Neural cell (in vitro differentiated cells): ENCODE data around the gene EVX1. TPM values are rescaled to one million over a fixed set of nuclear protein-coding genes. Genes with fewer than 3 reads are reported as not detected.

Source experiments
- H2AFZ ChIP-seq: fragments of 200-600, 300-800 bp; sonication (generic), shearing (Covaris generic); 2 replicates; pipeline ENCODE4 v1.6.0; 2014; ENCODE audit warnings: low read depth, mild to moderate bottlenecking, antibody characterized with exemption, low read length, moderate library complexity
- H3F3A ChIP-seq: fragments of 200-600 bp; shearing (Covaris generic); 2 replicates; pipeline ENCODE4 v1.6.1; 2016; ENCODE audit warnings: mild to moderate bottlenecking, moderate library complexity, mixed read lengths, antibody characterized with exemption, low read length; ENCODE audit not compliant: insufficient read depth, poor library complexity, severe bottlenecking
- H3K27ac ChIP-seq: fragments of 200-600, 300-800 bp; sonication (generic), shearing (Covaris generic); 2 replicates; pipeline ENCODE4 v1.5.1; 2014; ENCODE audit warnings: mild to moderate bottlenecking, low read length, moderate library complexity
- H3K27me3 ChIP-seq: fragments of 300-800, 200-600 bp; sonication (generic), shearing (Covaris generic); 2 replicates; pipeline ENCODE4 v1.6.0; 2014; ENCODE audit warnings: mild to moderate bottlenecking, low read depth, low read length, moderate library complexity; ENCODE audit not compliant: insufficient read depth
- H3K36me3 ChIP-seq: fragments of 300-800, 200-600 bp; sonication (generic), shearing (Covaris generic); 2 replicates; pipeline ENCODE4 v1.5.1; 2014; ENCODE audit warnings: mild to moderate bottlenecking, antibody characterized with exemption, low read length, moderate library complexity; ENCODE audit not compliant: insufficient read depth
- H3K4me2 ChIP-seq: fragments of 300-800, 200-600 bp; sonication (generic), shearing (Covaris generic); 2 replicates; pipeline ENCODE4 v1.6.0; 2014; ENCODE audit warnings: mild to moderate bottlenecking, low read length
- H3K4me3 ChIP-seq: fragments of 300-800, 200-600 bp; sonication (generic), shearing (Covaris generic); 2 replicates; pipeline ENCODE4 v1.5.1; 2014; ENCODE audit warnings: mild to moderate bottlenecking, low read length, moderate library complexity
- H3K79me2 ChIP-seq: fragments of 200-600 bp; shearing (Covaris generic); replicated peaks from 2 replicates; pipeline ENCODE4 v1.6.0; 2014; ENCODE audit warnings: mild to moderate bottlenecking, low read length, moderate library complexity; ENCODE audit not compliant: insufficient read depth
- H3K9ac ChIP-seq: fragments of 300-800, 200-600 bp; sonication (generic), shearing (Covaris generic); 2 replicates; pipeline ENCODE4 v1.6.1; 2016; ENCODE audit warnings: mild to moderate bottlenecking, low read length, mixed read lengths
- H3K9me2 ChIP-seq: fragments of 200-600 bp; shearing (Covaris generic); 2 replicates; pipeline ENCODE4 v1.6.1; 2016; ENCODE audit warnings: mild to moderate bottlenecking, low read length, mixed read lengths; ENCODE audit not compliant: insufficient read depth
- H3K9me3 ChIP-seq: fragments of 200-600, 300-800 bp; sonication (generic), shearing (Covaris generic); 2 replicates; pipeline ENCODE4 v1.6.1; 2016; ENCODE audit warnings: mild to moderate bottlenecking, mixed run types, low read length, moderate library complexity, mixed read lengths
- H4K20me1 ChIP-seq: fragments of 200-600 bp; shearing (Covaris generic); 2 replicates; pipeline ENCODE4 v1.6.1; 2016; ENCODE audit warnings: mild to moderate bottlenecking, mixed run types; ENCODE audit not compliant: insufficient read depth
- EP300 ChIP-seq: fragments of 450-650 bp; conservative IDR thresholded peaks from 2 replicates; pipeline ENCODE4 v1.6.1; 2014; ENCODE audit warnings: antibody characterized with exemption, mild to moderate bottlenecking, moderate library complexity; ENCODE audit not compliant: poor library complexity, severe bottlenecking
- EZH2 ChIP-seq: fragments of 200-600, 300-800 bp; shearing (Covaris generic), sonication (generic); IDR thresholded peaks from 2 replicates; pipeline ENCODE4 v1.6.1; 2014; ENCODE audit warnings: antibody characterized with exemption, low read length, borderline replicate concordance, mild to moderate bottlenecking; ENCODE audit not compliant: insufficient read depth, poor library complexity, severe bottlenecking
- MXI1 ChIP-seq: fragments of 450-650 bp; conservative IDR thresholded peaks from 2 replicates; pipeline ENCODE4 v1.6.1; 2014; ENCODE audit warnings: antibody characterized with exemption, mild to moderate bottlenecking; ENCODE audit not compliant: poor library complexity, severe bottlenecking
- POLR2AphosphoS5 ChIP-seq: IDR thresholded peaks from 2 replicates; pipeline ENCODE4 v1.6.1; 2012
- RAD21 ChIP-seq: fragments of 450-650 bp; conservative IDR thresholded peaks from 2 replicates; pipeline ENCODE4 v1.6.1; 2014; ENCODE audit warnings: antibody characterized with exemption, mild to moderate bottlenecking, moderate library complexity
- SMC3 ChIP-seq: fragments of 450-650 bp; conservative IDR thresholded peaks from 2 replicates; pipeline ENCODE4 v1.6.1; 2014; ENCODE audit warnings: antibody characterized with exemption, mild to moderate bottlenecking, moderate library complexity; ENCODE audit not compliant: poor library complexity
- TAF1 ChIP-seq: IDR thresholded peaks from 2 replicates; pipeline ENCODE4 v1.6.1; 2012; ENCODE audit warnings: low read depth
- polyA plus RNA-seq: library from polyadenylated mRNA; depleted of rRNA; stranded (reverse); fragments of >200 nt; gene quantifications from 2 replicates; pipeline ENCODE4 v1.2.3, GENCODE V29; 2014
- TF ChIP-seq, protein P1 (sequence below): fragments of 450-650 bp; IDR thresholded peaks from 2 replicates; pipeline ENCODE4 v1.5.1; 2014; ENCODE audit warnings: antibody characterized with exemption, mild to moderate bottlenecking, moderate library complexity; ENCODE audit not compliant: poor library complexity, severe bottlenecking
- TF ChIP-seq, protein P2 (sequence below): IDR thresholded peaks from 2 replicates; pipeline ENCODE4 v1.6.1; 2012; ENCODE audit warnings: borderline replicate concordance

EVX1 gene
- polyA plus RNA-seq, 1 donor from 2014 or later, result not detected

GRCh38 chr7:27205325-27206280 is 37.0 kb upstream of the EVX1 start:
- TF ChIP-seq SMC3 (no peak), MXI1 (no peak), EP300 (no peak), TAF1 (no peak), RAD21 (no peak), EZH2 (no peak), POLR2AphosphoS5 (no peak)
- TF ChIP-seq, protein P1, sequence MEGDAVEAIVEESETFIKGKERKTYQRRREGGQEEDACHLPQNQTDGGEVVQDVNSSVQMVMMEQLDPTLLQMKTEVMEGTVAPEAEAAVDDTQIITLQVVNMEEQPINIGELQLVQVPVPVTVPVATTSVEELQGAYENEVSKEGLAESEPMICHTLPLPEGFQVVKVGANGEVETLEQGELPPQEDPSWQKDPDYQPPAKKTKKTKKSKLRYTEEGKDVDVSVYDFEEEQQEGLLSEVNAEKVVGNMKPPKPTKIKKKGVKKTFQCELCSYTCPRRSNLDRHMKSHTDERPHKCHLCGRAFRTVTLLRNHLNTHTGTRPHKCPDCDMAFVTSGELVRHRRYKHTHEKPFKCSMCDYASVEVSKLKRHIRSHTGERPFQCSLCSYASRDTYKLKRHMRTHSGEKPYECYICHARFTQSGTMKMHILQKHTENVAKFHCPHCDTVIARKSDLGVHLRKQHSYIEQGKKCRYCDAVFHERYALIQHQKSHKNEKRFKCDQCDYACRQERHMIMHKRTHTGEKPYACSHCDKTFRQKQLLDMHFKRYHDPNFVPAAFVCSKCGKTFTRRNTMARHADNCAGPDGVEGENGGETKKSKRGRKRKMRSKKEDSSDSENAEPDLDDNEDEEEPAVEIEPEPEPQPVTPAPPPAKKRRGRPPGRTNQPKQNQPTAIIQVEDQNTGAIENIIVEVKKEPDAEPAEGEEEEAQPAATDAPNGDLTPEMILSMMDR, result no peak
- TF ChIP-seq, protein P2, sequence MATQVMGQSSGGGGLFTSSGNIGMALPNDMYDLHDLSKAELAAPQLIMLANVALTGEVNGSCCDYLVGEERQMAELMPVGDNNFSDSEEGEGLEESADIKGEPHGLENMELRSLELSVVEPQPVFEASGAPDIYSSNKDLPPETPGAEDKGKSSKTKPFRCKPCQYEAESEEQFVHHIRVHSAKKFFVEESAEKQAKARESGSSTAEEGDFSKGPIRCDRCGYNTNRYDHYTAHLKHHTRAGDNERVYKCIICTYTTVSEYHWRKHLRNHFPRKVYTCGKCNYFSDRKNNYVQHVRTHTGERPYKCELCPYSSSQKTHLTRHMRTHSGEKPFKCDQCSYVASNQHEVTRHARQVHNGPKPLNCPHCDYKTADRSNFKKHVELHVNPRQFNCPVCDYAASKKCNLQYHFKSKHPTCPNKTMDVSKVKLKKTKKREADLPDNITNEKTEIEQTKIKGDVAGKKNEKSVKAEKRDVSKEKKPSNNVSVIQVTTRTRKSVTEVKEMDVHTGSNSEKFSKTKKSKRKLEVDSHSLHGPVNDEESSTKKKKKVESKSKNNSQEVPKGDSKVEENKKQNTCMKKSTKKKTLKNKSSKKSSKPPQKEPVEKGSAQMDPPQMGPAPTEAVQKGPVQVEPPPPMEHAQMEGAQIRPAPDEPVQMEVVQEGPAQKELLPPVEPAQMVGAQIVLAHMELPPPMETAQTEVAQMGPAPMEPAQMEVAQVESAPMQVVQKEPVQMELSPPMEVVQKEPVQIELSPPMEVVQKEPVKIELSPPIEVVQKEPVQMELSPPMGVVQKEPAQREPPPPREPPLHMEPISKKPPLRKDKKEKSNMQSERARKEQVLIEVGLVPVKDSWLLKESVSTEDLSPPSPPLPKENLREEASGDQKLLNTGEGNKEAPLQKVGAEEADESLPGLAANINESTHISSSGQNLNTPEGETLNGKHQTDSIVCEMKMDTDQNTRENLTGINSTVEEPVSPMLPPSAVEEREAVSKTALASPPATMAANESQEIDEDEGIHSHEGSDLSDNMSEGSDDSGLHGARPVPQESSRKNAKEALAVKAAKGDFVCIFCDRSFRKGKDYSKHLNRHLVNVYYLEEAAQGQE, result no peak
- no peak overlapping the region for H2AFZ ChIP-seq
- no peak overlapping the region for H3K4me2 ChIP-seq
- H3K9me3 ChIP-seq, result no peaks in the 10 kb centered on the region
- no peak overlapping the region for H3K4me3 ChIP-seq
- H3K27me3 ChIP-seq, result peaks cover 100% of the 10 kb centered on the region
- H3K36me3 ChIP-seq, result no peaks in the 10 kb centered on the region
- no peaks in the 10 kb centered on the region for H4K20me1 ChIP-seq
- no peak overlapping the region for H3K27ac ChIP-seq
- no peak overlapping the region for H3K9ac ChIP-seq
- H3K79me2 ChIP-seq, result no peaks in the 10 kb centered on the region
- H3F3A ChIP-seq, result no peaks in the 10 kb centered on the region
- no peaks in the 10 kb centered on the region for H3K9me2 ChIP-seq

- Histone ChIP-seq H3K4me3 (no peak overlapping the region), H2AFZ (no peak overlapping the region), H3K27me3 (peaks cover 100% of the 10 kb centered on the region), H3K9me3 (no peaks in the 10 kb centered on the region), H3K27ac (no peak overlapping the region), H3K9ac (no peak overlapping the region), H4K20me1 (no peaks in the 10 kb centered on the region), H3K9me2 (no peaks in the 10 kb centered on the region), H3K79me2 (no peaks in the 10 kb centered on the region), H3F3A (no peaks in the 10 kb centered on the region), H3K36me3 (no peaks in the 10 kb centered on the region), H3K4me2 (no peak overlapping the region)
- no peak for TF ChIP-seq TAF1
- no peak for TF ChIP-seq POLR2AphosphoS5
- no peak for TF ChIP-seq MXI1
- TF ChIP-seq RAD21, result no peak
- TF ChIP-seq EP300, result no peak
- TF ChIP-seq, protein P2, result no peak
- no peak for TF ChIP-seq EZH2
- TF ChIP-seq, protein P1, result no peak
- no peak for TF ChIP-seq SMC3
These were observed 35.1 kb upstream of the EVX1 start for GRCh38 chr7:27207348-27207985.
